ENCODE measurements around the gene TREX2. TPM values are rescaled to one million over a fixed set of nuclear protein-coding genes. Genes with fewer than 3 reads are reported as not detected.

The TREX2 gene
- total and polyA plus RNA-seq, 12 donors, result 0.28 to 4.3 (median 1.1) TPM; not detected in 2

GRCh38 chrX:153494061-153494460 is 48.2 kb upstream of the TREX2 start:
- WGBS, 4 donors, result 72 to 92% (median 82%) methylated on average over 5 to 12 of the region's 12 CpGs
- Histone ChIP-seq H3K9me3 (replicated peaks in 1 of 3) (no peaks in the 10 kb centered on the region), H3K4me1 (replicated peaks in 1 of 2) (no peaks in the 10 kb centered on the region), H3K27me3 (peaks cover 11% of the 10 kb centered on the region), H3K27ac (peak overlapping the region in 1 of 5 donors; percentile 81), H3K4me3 (no peak overlapping the region), H3K36me3 (replicated peaks in 1 of 2) (no peaks in the 10 kb centered on the region)
- intact Hi-C loops (cut with DNase I), result no loop called here
- DNase-seq, result no peak
- TF ChIP-seq POLR2A (IDR thresholded peaks at IDR 0.05), result no peak
- no peak for TF ChIP-seq CTCF (IDR thresholded peaks at IDR 0.05)

- intact Hi-C loops (cut with DNase I), result no loop called here
- Histone ChIP-seq H3K27me3 (peaks cover 11% of the 10 kb centered on the region), H3K36me3 (replicated peaks in 1 of 2) (no peaks in the 10 kb centered on the region), H3K27ac (no peak overlapping the region), H3K4me3 (no peak overlapping the region), H3K9me3 (replicated peaks in 1 of 3) (no peaks in the 10 kb centered on the region), H3K4me1 (replicated peaks in 1 of 2) (no peaks in the 10 kb centered on the region)
- no peak for TF ChIP-seq POLR2A (IDR thresholded peaks at IDR 0.05)
- TF ChIP-seq CTCF (IDR thresholded peaks at IDR 0.05), result no peak
- 81 to 93% (median 89%) methylated on average over 8 to 11 of the region's 11 CpGs for WGBS, 4 donors
- no peak for DNase-seq
Measured at GRCh38 chrX:153493085-153493484, 47.2 kb upstream of the TREX2 start.

- Histone ChIP-seq H3K36me3 (replicated peaks in 1 of 2) (no peaks in the 10 kb centered on the region), H3K4me1 (replicated peaks in 1 of 2) (no peaks in the 10 kb centered on the region), H3K4me3 (no peak overlapping the region), H3K27ac (peak overlapping the region in 1 of 5 donors; percentile 66), H3K27me3 (peaks cover 11% of the 10 kb centered on the region), H3K9me3 (replicated peaks in 1 of 3) (no peaks in the 10 kb centered on the region)
- DNase-seq, result no peak
- intact Hi-C loops (cut with DNase I), result no loop called here
- WGBS, 4 donors, result 80 to 83% (median 82%) methylated on average over 5 to 12 of the region's 12 CpGs; no CpG with 5 or more reads in 1 of the 4 donors
- TF ChIP-seq POLR2A (IDR thresholded peaks at IDR 0.05), result no peak
- no peak for TF ChIP-seq CTCF (IDR thresholded peaks at IDR 0.05)
Measured at GRCh38 chrX:153492543-153492942, 46.7 kb upstream of the TREX2 start.

GRCh38 chrX:153491918-153492317 is 46.1 kb upstream of the TREX2 start:
- no peak overlapping the region for H3K4me3 ChIP-seq
- H3K27ac ChIP-seq, result peak overlapping the region in 1 of 5 donors; percentile 66
- no peaks in the 10 kb centered on the region for H3K36me3 ChIP-seq (replicated peaks in 1 of 2)
- no peak for DNase-seq
- intact Hi-C loops (cut with DNase I), result no loop called here
- 10 to 64% (median 45%) methylated on average over 2 to 11 of the region's 11 CpGs for WGBS, 4 donors
- TF ChIP-seq CTCF (IDR thresholded peaks at IDR 0.05), result no peak
- TF ChIP-seq POLR2A (IDR thresholded peaks at IDR 0.05), result no peak
- H3K9me3 ChIP-seq (replicated peaks in 1 of 3), result no peaks in the 10 kb centered on the region
- peaks cover 11% of the 10 kb centered on the region for H3K27me3 ChIP-seq
- H3K4me1 ChIP-seq (replicated peaks in 1 of 2), result no peaks in the 10 kb centered on the region
